ENCODE measurements around the gene KCNQ1.

KCNQ1 gene

DNA sequence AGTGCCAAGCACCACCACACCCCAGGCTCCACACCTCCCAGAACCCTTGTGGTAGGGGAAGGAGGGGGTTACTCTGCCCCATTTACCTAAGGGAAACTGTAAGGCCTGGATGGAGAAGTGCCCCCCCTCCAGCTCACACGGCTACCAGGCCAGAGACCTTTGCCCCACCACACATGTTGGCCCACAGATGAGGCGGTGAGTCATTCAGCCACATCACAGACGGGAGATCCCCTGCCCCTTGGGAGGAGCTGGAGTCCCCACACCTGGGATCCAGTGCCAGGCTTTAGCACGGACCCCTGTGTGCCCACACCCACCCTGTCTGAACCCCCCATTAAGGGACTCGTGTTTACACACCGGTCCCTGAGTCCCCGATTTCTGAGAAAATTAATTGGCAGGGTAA lies 415.8 kb downstream of the KCNQ1 start:
- no peak for DNase-seq

DNA sequence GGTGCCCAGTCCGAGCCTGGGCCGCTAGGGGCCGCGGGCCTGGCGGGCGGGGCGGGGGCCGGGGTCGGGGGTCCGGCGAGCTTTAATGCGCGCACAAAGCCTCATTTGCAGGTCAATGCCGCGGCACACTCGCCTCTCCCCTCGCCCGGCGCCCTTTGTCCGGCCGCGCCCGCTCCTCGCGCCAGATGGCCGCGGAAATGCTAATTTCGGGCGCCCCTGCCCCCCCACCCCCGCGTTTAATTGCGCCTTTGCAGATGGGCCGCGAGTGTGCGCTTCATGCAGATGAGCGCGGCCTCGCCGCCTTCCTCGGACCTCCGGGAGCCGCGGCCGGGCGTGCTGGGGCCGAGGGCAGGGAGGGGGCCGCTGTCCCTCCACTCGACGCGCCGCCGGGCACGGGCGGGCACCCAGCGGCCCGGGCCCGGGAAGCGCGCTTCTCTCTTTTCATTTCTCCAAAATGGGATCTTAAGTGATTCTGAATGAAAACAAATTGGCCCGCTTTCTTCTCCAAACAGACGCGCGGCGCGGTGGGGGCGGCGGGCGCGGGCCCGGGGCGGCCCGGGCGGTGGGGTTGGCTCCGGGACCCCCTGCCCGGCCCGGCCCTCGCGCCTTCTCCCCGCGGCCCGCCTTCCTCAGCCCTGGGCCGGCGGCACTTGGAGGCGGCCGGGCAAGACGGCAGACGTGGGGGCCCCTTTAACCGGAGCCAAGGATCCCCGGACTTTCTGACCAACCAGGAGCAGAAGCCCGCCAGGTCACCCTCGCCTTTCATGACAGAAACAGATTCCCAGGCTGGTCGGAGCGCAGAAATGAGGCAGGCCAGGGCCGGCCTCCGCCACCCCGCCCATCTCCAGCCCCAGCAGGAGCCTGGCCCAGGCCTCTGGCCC lies 417.8 kb downstream of the KCNQ1 start:
- DNase-seq, result no peak

DNA sequence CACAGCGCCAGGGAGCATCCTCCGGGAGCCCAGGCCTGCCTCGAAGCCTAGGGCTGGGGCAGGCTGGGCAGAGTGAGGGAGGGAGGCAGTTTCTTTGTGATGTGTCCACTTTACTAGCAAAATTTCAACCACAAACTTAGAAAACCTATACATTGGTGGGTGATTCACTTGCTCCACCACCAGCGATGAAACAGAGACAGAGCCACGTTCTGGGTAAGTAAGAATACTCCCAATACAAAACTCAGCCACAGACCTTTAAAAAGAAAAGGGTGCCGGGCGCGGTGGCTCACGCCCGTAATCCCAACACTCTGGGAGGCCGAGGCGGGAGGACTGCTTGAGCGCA lies 418.4 kb downstream of the KCNQ1 start:
- no peak for DNase-seq

DNA sequence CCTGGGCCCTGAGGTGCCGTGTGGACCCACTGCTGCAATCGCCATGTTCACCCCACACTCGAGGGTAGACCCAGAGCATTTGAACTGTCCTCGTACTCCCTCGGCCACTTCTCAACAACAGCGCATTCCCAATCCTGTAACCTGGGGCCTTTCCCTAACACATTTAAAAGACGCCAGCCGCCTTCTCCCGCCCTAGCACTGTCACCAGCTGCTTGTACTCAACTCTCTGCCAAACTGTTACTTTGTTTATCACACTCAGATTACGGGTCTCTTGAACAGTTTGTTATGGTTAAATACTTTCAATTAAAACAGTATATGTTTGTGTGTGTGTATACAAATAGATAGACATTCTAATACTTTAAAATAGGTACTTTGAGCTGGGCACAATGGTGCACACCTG lies 420.1 kb downstream of the KCNQ1 start:
- no peak for DNase-seq

DNA sequence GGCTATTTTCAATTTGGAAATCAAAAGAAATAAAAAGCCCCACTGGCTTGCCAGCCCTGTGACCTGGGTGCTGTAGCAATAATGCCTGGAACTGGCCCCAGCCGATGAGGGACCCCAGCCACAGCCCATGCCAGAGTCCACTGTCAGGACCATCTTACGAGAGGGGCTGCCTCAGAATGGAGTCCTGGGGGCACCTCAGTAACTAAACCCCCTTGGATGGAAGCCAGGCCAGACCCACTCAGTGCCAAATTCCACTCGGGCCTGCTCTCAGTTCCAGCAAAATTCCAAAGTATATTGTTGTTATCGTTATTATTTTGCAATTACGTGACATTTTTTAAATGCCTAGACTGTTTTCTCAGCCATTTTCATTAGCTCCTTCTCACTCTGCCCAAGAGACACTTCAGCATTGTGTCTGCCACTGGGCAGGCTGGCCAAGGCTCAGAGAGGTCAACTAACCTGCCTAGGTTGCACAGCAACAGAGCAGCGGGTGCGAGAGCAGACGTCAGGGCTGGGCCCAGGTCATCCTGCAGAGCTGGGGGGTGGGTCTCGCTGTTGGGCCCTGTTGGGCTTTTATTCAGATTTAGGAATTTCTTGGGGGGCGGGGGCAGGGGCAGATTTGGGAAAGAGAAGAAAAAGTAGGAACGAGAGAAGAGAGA lies 421.2 kb downstream of the KCNQ1 start:
- no peak for DNase-seq

DNA sequence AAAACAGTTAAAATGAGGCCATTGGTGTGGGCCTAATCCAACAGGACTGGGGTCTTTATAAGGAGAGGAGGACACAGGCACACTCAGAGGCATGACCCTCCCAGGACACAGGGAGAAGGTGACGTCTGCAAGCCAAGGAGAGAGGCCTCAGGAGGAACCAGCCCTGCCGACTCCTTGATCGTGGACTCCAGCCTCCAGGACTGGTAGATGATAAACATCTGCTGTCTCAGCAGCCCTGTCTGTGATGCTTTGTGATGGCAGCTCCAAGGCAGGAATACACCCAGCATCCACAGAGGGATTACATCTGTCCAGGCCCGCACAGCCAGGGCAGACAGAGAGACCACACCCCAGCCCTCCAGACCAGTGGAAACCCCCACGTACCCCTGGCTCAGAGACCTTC lies 422.3 kb downstream of the KCNQ1 start:
- no peak for DNase-seq

DNA sequence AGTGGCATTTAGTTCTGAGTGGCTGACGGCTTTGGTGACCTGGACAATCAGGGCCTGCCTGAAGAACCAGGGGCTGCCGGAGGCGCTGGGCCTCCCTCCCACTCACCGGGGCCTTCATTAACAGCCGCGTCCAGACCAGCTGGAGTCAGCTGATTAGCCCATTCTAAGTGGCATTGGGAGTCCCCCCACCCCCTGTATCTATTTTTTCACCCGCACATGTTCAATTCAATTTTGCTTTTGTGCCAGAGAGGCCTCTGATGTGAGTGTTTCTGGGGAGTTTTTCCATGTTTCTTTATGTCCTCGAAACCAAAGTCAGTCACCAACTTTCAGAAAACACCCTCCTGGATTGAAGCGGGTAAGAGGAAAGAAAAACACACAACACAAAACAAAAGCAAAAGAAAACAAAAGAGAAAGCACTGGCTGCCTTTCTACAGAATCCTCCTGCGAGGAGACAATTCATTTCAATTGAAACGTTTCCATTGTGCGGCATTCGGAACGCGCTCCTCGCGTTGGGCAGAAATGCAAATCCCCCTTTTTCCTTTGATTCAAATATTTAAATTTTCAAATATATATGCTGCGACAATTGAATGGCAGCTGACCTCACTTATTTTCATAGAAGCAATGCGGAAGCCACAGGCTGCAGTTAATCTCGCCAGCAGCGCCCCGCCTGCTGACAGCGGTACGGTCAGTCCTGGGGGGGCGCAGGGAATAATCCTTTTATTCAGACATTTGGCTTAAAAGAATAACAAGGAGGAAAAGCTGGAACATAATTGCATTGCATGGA lies 423.1 kb downstream of the KCNQ1 start:
- DNase-seq, result no peak

DNA sequence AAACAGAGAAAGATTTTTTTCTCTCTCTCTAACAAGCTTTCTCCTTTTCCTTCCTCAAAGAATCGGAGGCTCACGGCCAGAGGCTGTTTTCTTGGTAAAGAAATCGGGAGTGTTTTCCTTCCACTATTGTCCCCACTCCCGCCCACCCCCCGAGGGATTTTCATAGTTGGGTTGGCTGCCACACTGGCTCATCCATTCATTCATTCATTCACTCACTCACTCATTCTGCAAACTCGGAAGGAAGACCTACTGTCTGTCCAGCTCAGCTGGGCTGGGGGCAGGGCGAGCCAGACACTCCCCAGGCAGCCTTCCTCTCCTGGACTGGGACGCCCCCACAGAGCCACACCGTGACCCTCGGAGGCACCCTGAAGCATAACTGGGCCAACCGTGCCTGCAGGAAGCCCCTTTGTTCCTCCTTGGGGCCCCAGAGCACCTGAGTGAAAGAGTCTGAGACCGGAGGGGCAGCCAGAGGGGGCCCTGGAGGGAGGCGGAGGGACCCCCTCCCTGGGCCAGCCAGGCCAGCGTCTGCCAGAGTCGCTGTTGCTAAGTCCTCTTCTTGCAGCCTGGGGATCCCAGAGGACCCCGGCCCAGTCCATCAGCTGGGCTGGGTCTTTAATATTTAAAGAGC lies 423.8 kb downstream of the KCNQ1 start:
- no peak for DNase-seq

DNA sequence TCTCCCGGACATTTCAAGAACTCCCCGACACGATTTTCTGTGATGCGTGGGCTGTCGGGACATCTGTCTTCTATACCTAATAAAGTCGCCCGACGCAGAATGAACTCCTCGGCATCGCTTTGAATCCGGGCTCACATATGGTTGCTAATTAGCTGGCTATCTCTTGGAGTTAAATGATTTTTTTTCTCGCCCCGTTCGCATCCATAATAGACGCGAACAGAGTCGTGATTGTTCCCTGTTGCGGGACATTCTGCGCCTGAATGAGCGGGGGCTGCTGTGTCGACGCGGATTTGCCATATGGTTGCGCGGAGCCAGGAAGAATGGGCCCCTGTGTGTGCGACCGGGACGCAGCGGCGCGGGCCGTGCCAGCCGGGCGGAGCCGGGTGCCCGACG lies 424.3 kb downstream of the KCNQ1 start:
- no peak for DNase-seq

DNA sequence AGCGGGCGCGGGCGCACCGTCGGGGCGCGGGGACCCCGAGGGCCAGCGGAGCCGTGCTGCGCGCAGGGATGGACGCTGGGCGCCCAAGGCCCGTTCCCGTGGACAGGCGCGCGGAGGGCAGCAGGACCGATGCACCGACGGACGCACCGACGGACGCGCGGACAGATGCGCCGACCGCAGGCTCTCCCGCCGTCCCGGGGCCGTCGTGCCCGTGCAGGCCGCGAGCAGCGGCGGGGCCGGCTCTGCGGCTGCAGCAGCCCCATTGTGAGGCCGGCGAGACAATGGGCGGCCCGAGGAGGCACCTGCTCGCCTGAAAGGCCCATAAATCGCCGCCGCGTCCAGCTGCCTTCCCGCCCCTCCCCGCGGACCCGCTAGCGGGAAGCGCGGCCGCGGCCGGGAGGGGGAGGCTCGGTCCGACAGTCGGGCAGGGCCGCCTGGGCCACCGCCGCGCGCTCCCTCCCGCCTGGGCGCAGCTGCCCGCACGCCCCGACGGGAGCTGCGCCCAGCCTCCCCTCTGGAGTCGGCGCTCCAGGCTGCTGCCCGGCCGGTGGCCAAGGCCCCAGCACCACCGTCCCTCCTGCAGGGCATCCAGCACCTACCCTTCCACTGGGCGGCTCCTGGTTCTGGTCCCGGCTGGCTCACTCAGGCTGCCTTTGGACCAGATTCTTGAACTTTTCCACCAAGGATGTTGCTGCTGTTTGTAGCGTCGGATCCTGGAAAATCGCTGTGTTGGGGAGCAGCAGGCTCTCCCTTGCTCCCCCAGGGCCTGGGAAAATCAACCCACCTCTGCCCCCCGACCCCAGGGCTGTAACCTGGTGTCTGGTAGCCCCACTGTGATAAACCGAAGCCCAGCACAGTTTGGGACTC lies 425.0 kb downstream of the KCNQ1 start:
- DNase-seq, result no peak

DNA sequence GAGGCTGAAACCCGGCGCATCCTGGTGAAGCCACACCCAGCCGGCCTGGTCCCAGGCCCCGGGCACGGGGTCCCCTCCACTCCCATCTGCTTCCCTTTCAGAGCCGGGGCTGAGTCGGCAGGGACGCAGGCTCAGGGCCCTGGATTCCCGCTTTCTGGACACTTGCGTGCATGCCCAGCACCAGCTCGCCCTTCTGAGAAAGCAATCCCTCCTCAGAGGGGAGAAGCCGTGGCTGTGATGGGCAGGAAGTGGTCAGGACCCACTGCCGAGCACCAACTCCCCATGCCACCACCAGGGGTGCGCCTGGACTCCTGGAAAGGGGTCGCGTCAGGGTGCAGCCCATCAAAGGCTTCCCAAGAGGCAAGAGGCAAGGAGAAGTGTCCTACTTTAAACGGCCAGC lies 425.7 kb downstream of the KCNQ1 start:
- no peak for DNase-seq

DNA sequence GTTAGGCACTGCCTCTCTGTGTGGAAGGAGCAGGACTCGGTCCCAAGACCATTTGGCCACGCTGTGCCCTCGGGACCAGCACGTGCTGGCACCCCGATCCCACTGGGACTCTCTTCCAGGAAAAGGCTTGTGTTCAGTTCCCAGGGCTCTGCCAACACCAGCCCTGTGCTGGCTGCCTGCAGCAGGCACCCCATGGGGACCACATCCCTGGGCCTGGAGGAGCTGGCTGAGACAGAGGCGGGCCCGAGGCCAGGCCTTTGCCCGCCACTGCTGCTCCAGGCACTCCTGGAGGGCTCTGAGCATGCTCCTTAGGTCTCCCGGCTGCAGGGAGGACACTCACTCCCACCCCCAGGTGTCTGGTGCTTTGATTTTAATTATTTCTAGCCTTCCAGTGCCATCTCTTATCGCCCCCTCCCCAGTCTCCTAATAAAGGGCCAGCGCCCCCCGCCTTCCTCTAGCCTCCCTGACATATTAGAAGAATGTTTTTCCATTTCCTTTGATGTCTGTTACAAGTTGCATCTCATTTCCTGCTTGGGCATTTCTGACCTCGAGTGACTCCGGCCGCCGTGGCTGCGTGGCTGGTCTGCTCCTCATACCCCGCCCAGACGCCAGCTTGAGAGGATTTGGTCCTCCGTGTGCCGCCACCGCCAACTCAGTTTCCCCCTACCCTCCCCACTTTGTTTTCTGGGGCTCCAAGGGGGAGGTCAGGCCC lies 426.3 kb downstream of the KCNQ1 start:
- no peak for DNase-seq

DNA sequence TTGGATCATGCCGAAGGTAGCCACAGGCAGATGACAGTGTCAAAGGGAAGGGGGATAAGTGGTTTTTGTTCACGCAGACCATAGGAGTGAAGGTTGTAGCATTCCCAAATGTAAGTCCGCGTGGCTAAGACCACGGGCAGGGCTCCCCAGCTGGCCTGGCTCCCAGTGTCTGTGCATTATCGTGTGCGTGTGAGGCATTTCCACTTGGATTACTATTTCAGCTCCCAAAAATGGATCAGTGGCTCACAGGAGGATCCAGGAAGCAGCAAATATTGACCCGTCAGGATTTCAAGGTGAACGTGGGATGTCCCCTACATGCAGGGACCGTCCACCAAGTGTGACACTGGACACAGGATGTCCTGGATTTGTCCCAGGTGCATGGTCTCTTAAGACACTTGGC lies 430.2 kb downstream of the KCNQ1 start:
- no peak for DNase-seq

DNA sequence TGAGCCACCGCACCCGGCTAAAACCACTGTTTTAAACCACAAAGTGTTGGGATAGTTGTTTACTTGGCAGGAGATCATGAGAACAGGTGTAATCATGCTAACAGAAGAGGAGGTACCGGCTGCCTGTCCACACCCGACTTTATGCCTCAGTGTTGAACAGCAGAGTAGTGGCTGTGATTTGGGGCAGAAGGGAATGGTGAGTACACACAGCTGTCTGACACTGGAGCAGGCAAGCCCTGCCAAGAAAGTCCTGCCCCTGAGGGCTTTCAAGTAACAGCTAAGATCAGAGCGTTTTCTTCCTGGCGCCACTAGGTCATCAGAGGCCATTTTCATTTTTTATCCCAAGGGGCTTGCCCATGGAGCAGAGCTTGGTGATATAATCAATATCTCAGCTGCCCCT lies 432.7 kb downstream of the KCNQ1 start:
- DNase-seq, result no peak

DNA sequence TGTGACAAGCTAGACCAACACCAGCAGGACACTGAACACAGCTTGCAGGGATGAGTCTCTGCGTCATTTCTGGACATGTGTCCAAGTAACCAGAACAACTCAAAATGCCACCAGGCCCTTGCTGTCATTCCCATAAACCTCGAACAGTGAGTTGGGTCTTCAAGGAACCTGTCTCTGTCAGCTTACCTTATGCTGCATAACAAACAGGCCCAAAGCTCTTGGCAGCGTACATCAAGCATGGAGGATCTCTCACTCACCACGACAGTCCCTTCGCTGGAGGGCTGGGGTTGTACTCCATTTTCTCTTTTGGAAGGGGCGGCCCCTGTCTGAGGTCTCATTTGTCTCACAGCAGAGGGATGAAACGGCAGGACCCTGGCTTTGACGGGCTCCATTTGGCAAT lies 434.0 kb downstream of the KCNQ1 start:
- DNase-seq, result no peak

DNA sequence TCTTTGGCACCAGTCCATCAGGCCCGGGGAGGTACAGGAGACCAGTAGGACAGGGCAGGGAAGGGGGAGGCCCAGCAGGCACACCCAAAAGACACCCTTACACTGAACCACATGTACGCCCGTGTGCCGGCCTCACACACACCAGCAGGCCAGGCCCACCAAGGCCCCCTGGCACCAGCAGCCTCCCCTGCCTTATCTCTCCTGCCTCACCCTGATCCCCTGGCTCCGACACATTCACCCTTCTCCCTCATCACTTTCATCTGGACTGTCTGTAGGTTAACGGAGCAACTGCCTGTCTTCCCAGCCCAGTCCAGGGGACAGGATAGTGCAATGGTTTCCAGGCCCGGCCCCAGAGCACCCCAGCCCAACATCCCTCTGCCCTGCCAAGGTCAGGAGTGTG lies 435.8 kb downstream of the KCNQ1 start:
- DNase-seq, result no peak

DNA sequence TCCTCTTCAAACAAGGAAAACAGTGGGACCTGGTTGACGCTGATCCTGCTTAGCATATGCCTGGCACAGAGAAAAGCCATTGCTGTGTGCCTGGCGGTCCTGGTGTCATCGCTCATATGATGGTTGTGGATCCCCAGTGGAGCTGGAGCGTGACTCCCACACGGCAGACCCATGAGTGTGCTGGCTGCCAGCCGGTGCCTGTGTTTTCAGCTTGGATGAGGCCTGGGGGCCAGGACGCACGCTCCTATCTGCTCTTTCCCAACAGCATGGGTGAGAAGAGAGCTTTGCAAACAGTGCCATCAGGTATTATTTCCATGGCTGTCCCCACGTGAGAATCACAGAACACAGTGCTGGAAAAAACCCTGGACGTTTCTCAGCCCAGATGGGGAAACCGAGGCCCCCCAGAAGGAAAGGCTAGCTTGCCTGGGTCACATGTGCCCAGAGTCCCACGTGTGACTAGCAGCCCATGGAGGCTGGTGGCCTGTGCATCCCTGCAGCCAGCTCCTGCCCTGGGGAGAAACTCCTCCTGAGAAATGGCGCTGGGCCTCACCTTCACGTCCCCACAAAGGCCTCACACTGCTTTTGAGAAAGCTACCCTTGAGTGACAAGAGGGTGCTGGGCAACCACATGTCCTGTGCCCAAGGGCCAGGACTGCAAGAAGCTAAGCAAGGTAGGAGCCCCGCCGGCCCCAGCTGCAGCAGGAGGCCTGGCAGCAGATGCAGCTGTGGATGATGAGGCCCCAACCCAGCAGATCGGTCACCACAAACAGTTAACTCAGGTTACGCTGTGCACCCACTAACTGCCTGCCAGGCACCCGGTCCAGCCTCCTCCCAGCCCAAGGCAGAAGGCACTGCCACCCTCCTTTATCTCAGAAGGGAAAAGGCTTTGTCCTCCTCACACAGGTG lies 436.5 kb downstream of the KCNQ1 start:
- DNase-seq, result no peak

DNA sequence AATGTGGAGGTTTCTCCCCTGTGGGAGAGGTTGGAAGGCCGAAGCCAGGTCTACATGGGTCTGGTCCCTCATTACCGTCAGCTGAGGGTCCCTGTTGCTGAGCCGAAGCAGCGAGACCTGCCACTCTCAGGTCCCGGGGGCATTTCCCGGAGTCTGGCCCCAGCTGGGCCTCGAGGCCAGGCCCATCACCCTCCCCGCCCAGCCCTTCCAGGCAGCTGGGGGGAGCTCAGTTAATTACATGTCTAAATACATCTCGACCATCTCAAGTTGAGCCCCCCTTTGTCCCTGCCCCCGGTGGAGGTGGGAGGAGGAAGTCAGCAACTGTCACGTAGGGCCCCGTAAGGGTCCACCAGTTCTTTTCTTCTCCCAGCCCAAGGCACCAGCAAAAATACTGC lies 437.2 kb downstream of the KCNQ1 start:
- DNase-seq, result no peak

DNA sequence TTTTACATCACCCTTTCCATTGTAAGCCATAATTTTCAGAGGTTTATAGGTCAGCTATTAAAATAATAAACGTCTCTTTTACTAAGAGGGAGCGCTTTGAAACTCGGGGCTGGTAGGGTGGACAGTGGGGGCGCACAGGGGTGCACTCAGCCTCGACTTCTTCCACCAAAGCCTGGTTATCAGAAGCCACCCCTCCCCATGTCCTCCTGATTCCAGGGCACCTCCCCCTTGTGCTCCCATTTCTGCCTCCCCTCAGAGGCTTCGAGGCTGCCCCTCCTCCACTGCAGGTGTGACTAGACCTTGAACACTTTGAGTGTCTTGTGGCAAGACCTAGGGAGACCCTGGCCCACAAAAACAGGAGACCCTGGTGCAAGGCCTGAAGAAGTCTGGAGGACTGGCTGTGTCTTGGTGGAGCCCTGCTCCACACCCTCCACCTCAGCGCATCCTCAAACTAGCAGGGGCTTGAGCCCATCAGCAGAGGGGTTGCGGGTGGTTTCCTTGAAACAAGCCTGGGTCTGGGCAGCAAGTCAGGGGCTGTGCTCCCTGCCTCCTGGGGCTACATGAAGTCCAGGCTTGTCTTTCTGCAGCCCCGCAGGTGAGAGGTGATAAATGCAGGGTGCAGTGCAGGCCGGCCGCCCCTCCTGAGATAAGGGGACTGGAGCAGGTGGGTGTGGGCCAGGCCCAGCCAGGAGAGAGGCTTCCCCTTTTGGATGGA lies 437.7 kb downstream of the KCNQ1 start:
- DNase-seq, result no peak

DNA sequence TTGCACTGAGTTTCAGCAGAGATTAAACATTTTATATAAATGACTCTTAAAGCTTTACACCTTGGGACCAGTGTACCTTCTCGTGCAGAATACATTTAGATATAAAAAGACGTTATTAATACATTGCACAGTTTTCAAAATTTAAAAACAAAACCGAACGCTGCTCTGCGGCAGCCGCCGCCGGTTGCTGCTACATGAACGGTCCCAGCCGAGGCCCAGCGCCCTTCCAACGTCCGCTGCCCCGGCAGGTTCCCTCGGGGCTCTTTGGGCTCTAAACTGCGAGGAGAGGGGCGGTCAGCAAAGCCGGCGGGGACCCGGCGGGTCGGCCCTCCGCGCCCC lies 438.8 kb downstream of the KCNQ1 start:
- no peak for DNase-seq
